Upper lobe of left lung (tissue), 6 donors: Measurements from ENCODE around the gene TOR4A. TPM values are rescaled to one million over a fixed set of nuclear protein-coding genes. Genes with fewer than 3 reads are reported as not detected.

ENCODE experiments used
- ATAC-seq, 2 donors: fragments of 200-7000 bp; cut with Tn5 transposase; one replicate each; pipeline ENCODE4 v1.9.1; 2022; ENCODE audit warnings: mild to moderate bottlenecking in 2 of 2, moderate library complexity in 2 of 2; ENCODE audit not compliant: low FRiP score in 2 of 2
- DNase-seq, 2 donors: peaks; one replicate each; pipeline ENCODE4 v3.0.0-alpha.2; 2019 to 2020
- H3K27ac ChIP-seq, 4 donors: fragments of 200-600 bp; sonication (generic); one replicate each; pipeline ENCODE4 v1.5.1; 2016 to 2019
- H3K27me3 ChIP-seq, 4 donors: fragments of 200-600 bp; sonication (generic); one replicate each; pipeline ENCODE4 v1.5.1; 2017 to 2019
- H3K36me3 ChIP-seq, 4 donors: fragments of 200-600 bp; sonication (generic); one replicate each; pipeline ENCODE4 v1.5.1; 2016 to 2019
- H3K4me1 ChIP-seq, 4 donors: fragments of 200-600 bp; sonication (generic); one replicate each; pipeline ENCODE4 v1.5.1; 2018 to 2019
- H3K4me3 ChIP-seq, 4 donors: fragments of 200-600 bp; sonication (generic); one replicate each; pipeline ENCODE4 v1.5.1; 2017 to 2019; ENCODE audit warnings: mild to moderate bottlenecking in 2 of 4, moderate library complexity in 1 of 4
- H3K9me3 ChIP-seq, 4 donors: fragments of 200-600 bp; sonication (generic); one replicate each; pipeline ENCODE4 v1.5.1; 2018 to 2019
- EP300 ChIP-seq, 4 donors: sonication (generic); formaldehyde crosslinking; IDR thresholded peaks; one replicate each; pipeline ENCODE4 v1.5.1; 2017; ENCODE audit warnings: antibody characterized with exemption in 4 of 4, control low read depth in 2 of 4
- POLR2A ChIP-seq, 4 donors: fragments of 450-650 bp; IDR thresholded peaks; one replicate each; pipeline ENCODE4 v1.5.1; 2016 to 2017; ENCODE audit warnings: antibody characterized with exemption in 4 of 4, mild to moderate bottlenecking in 2 of 4
- POLR2AphosphoS5 ChIP-seq, 2 donors: sonication (generic); formaldehyde crosslinking; IDR thresholded peaks; one replicate each; pipeline ENCODE4 v1.5.1; 2017; ENCODE audit warnings: antibody characterized with exemption in 2 of 2
- WGBS, 2 donors: methylation state at CpG; one replicate each; pipeline ENCODE4 v1.1.5; 2017 to 2018; 5-methylcytosine and 5-hydroxymethylcytosine counted together
- total RNA-seq, 6 donors: library from RNA; depleted of rRNA in 4 of 6; stranded (reverse); fragments of >200 nt in 4 of 6; gene quantifications; one replicate each; pipeline versions ENCODE4 v1.1.0 to v1.2.1, GENCODE V29; 2016 to 2021
- TF ChIP-seq, protein P1 (sequence below), 6 experiments: fragments of 450-650 bp in 4 of 6; fragments of 200-600 bp in 2 of 6; sonication (generic) in 2 of 6; IDR thresholded peaks; one replicate each; pipeline ENCODE4 v1.5.1; 2016 to 2019; ENCODE audit warnings: antibody characterized with exemption in 6 of 6
- donor health status: DM: no; HTN: no; CAD: no; lungs with moderate emphysema.
- donor health status: DM: no; HTN: yes; CAD: no; lungs with severe emphysema.

TOR4A gene
- total RNA-seq: 10 to 100 TPM; 31.5 to 62.6 (median 39.2) TPM

DNA sequence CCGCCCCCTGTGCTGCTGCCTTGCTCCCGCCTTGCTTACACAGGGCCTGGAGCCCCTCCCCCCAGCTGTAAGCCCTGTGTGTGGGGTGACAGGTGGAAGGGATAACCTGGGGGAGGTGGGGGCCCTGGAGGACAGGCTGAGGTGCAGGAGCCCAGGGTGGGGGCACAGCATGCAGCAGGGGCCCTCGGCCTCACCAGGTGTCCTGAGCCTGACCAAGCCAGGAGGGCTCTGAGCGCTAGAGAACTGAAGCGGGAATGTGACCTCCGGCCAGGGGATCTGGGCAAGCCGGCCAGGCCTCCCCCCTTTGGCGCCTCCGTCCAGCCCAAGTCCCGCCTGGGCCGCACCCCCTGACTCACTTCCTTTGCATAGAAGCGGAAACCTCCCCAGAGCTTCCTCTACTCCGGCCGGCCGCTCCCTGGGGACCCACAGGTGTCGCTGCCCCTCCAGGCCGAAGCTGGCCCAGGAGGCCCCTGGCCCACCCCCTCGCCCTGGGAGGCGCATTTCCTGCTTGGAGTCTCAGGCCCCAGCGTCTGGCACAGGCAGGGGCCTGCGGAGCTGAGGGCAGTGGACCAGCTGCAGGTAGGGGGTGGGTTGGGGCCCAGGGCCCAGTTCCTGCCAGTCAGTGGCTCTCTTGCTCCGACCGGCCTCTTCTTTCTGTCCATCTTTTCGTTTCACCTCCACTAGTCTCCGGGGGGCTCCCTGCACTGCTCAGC lies at the start of gene TOR4A:
Gene TOR4A, plus strand, starts transcription at position 398 of the 713 bp plus-strand sequence. CDS start 964 bp downstream, outside the sequence.
- Histone ChIP-seq H3K9me3 (no peaks in the 10 kb centered on the region), H3K4me3 (peak within 1 kb of the TSS; percentile 64 to 86 (median 70)), H3K4me1 (peaks cover 38 to 93% (median 63%) of the 10 kb centered on the region in 4 donors), H3K27ac (peak within 1 kb of the TSS; percentile 95 to 98 (median 96)), H3K27me3 (no peaks in the 10 kb centered on the region), H3K36me3 (peaks cover 10 to 47% (median 35%) of the 10 kb centered on the region in 4 donors)
- WGBS, 2 donors: 1 to 14% methylated on average over 13 to 20 of the region's 25 CpGs
- peak; percentile 91 to 98 for DNase-seq
- peak in 2 of 4 donors; percentile 67 to 69 for TF ChIP-seq EP300 (IDR thresholded peaks at IDR 0.05)
- peak in 2 of 4 donors; percentile 60 to 85 for TF ChIP-seq POLR2A (IDR thresholded peaks at IDR 0.05)
- TF ChIP-seq, protein P1, sequence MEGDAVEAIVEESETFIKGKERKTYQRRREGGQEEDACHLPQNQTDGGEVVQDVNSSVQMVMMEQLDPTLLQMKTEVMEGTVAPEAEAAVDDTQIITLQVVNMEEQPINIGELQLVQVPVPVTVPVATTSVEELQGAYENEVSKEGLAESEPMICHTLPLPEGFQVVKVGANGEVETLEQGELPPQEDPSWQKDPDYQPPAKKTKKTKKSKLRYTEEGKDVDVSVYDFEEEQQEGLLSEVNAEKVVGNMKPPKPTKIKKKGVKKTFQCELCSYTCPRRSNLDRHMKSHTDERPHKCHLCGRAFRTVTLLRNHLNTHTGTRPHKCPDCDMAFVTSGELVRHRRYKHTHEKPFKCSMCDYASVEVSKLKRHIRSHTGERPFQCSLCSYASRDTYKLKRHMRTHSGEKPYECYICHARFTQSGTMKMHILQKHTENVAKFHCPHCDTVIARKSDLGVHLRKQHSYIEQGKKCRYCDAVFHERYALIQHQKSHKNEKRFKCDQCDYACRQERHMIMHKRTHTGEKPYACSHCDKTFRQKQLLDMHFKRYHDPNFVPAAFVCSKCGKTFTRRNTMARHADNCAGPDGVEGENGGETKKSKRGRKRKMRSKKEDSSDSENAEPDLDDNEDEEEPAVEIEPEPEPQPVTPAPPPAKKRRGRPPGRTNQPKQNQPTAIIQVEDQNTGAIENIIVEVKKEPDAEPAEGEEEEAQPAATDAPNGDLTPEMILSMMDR (IDR thresholded peaks at IDR 0.05): peak in 5 of 6 experiments; percentile 16 to 54 (median 46)
- peak; percentile 86 to 89 for TF ChIP-seq POLR2AphosphoS5 (IDR thresholded peaks at IDR 0.05)
- peak; percentile 88 to 94 for ATAC-seq

DNA sequence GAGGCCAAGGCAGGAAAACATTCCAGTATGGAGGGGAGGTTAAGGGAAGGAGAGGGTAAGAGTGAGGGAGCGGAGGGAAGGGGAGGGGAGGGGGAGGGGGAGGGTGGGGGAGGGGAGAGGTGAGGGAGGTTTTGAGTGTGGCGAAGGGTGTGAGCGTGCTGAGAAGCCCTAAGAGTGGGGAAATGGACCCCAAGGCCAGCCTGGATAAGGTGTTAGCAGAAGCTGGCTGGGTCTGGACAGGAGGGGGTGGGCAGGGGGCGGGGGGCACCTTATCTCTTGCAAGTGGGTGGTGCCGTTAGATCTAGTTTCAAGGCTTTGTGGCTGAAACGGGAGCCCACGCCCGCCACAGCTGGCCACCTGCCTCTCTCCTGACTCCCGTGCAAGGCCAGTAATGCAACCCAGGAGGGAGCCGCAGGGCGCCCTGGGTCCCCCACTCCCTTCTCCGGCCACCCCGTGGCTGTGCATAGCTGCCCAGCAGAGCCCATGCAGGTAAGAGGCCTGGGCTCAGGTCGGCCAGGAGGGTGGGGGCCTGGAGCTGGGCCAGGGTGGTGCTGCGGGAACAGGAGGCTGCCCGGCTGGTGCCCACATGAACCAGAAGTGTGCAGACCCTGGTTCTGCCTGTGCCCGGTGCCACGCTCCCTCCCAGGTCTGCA lies 49.5 kb upstream of the TOR4A start:
- Histone ChIP-seq H3K9me3 (no peaks in the 10 kb centered on the region), H3K27me3 (peaks cover 0 to 24% (median 1%) of the 10 kb centered on the region in 4 donors), H3K4me1 (peaks cover 9 to 41% (median 30%) of the 10 kb centered on the region in 4 donors), H3K4me3 (no peak overlapping the region), H3K36me3 (no peaks in the 10 kb centered on the region), H3K27ac (peak overlapping the region in 1 of 4 donors; percentile 85)
- WGBS, 2 donors: 25 to 28% methylated on average over 6 to 11 of the region's 18 CpGs
- TF ChIP-seq POLR2A (IDR thresholded peaks at IDR 0.05): no peak
- TF ChIP-seq EP300 (IDR thresholded peaks at IDR 0.05): no peak
- no peak for TF ChIP-seq POLR2AphosphoS5 (IDR thresholded peaks at IDR 0.05)
- TF ChIP-seq, protein P1 (IDR thresholded peaks at IDR 0.05): no peak
- ATAC-seq (no peak), DNase-seq (peak in 1 of 2 donors; percentile 76)

DNA sequence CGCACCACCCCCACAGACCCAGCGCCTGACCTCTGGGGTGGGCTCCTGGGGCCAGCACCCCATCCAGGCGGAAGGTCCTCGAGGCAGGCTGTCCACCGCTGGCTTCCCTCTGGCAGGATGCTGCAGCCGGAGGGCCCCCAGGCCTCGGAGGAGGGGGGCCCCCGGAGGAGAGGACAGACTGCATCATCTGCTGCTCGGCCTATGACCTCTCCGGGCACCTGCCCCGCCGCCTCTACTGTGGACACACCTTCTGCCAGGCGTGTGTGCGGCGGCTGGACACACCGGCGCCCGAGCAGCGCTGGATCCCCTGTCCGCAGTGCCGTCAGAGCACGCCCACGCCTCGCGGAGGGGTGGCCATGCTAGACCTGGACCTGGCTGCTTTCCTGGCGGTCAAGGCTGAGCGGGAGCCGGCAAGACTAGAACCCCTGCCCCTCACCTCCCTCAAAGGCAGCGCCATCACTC lies 49.0 kb upstream of the TOR4A start:
- ATAC-seq (no peak), DNase-seq (peak in 1 of 2 donors; percentile 83)
- Histone ChIP-seq H3K9me3 (no peaks in the 10 kb centered on the region), H3K27ac (no peak overlapping the region), H3K36me3 (no peaks in the 10 kb centered on the region), H3K27me3 (peaks cover 0 to 27% (median 1%) of the 10 kb centered on the region in 4 donors), H3K4me3 (no peak overlapping the region), H3K4me1 (peaks cover 8 to 39% (median 28%) of the 10 kb centered on the region in 4 donors)
- TF ChIP-seq, protein P1 (IDR thresholded peaks at IDR 0.05): no peak
- TF ChIP-seq POLR2AphosphoS5 (IDR thresholded peaks at IDR 0.05): no peak
- no peak for TF ChIP-seq POLR2A (IDR thresholded peaks at IDR 0.05)
- TF ChIP-seq EP300 (IDR thresholded peaks at IDR 0.05): no peak
- 52% methylated on average over 28 of the region's 29 CpGs; no CpG with 5 or more reads in 1 of the 2 donors for WGBS, 2 donors

DNA sequence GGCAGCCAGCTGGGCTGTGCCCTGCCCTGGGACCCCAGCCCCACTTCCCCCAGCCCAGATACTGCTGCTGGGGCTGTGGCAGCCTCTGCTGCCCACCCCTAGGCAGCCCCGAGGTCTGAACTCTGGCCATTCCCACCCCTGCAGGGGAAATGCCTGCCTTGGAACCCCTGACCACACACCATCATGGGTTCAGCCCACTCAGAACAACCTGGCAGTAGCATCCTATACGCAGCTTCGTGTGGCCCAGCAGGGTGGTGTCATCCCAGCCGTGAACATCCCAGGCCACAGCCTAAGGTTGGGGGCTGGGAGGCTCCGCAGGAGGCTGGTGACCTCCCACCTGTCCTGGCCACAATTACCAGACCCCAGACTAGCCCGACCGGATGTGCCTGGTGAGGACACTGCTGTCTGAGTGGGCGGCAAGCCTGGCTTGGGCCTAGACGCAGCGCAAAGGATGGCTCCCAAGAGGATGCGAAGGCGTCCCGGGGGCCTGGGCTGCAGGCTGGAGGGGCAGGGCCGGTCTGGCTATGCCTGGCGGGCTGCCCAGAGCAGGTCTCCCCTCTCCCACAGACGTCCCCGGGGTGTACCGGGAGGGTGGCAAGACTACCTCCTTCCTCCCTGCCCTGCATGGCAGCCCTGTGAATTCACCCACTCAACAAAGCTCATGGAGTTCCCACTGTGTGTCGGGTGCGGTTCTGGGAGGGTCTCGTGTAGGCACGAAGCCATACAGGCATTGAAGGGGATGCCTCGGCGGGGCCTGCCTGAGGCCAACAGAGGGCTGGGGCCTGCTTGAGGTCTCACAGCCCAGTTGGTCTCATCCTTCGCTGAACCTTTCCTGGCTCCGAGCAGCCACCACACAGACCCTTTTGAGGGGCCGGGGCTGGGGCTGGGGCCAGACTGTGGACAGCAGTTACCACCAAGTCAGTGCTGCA lies 48.3 kb upstream of the TOR4A start:
- Histone ChIP-seq H3K4me3 (no peak overlapping the region), H3K4me1 (peaks cover 3 to 33% (median 23%) of the 10 kb centered on the region in 4 donors), H3K27ac (no peak overlapping the region), H3K36me3 (no peaks in the 10 kb centered on the region), H3K27me3 (peaks cover 0 to 34% (median 2%) of the 10 kb centered on the region in 4 donors), H3K9me3 (no peaks in the 10 kb centered on the region)
- DNase-seq (peak in 1 of 2 donors; percentile 75), ATAC-seq (no peak)
- TF ChIP-seq, protein P1 (IDR thresholded peaks at IDR 0.05): no peak
- TF ChIP-seq POLR2A (IDR thresholded peaks at IDR 0.05): no peak
- no peak for TF ChIP-seq EP300 (IDR thresholded peaks at IDR 0.05)
- TF ChIP-seq POLR2AphosphoS5 (IDR thresholded peaks at IDR 0.05): no peak
- WGBS, 2 donors: 71 to 77% methylated on average over 10 to 24 of the region's 27 CpGs
